SKM-1 treated with dmso at 0.1 percent for 144 hours (cell line): ENCODE data around the gene IRF2BPL.
A peak's percentile ranks its signal among the peaks of the same experiment; 100 is the strongest.

Source experiments
- DNase-seq: peaks from one replicate; lab custom pipeline; 2025; ENCODE audit not compliant: unreplicated experiment; lab: John Stamatoyannopoulos, UW

Gene IRF2BPL

DNA sequence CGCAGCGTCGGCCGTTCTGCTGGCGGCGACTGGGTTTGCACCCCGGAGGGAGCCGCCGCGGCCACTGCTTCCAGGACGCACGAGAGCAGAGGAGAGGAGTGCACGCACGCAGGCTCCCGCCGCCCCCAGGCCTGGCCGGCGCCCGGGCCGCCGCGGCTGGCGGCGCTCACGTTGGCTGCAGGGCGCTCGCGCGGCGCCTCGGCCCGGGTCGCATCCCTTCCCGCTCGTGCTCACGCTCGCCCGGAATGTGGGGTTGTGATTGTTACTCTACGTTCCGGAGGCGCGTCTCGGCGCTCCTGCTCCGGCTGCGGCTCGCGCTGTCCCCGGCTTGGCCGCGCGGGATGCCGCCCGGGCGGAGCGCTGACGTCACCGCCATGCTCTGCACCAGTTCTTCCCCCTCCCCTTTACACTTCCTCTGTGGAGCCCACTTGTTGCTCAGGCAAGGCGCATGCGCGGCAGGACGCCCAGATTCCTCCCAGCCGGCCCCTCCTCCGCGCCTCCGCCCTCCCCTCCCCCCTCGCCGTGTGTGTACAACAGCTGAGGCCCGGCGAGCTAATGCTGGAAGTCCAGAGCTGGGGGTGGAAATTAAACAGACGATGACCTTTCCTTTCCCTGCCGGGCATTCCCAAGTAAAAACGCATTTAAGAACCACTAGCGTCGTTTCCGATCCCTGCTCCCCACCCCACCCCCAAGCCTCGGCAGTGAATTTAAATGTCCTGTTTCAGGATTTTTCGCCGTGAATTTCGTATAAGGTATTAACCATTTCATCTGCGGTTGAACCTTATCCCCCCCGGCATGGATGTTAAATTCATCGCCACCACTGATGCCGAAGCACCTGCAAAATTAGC, at the start of gene IRF2BPL:
Gene IRF2BPL (minus strand): TSS at position 325 of the 848 bp plus-strand sequence. CDS start 916 bp downstream, outside the sequence.
- peak; percentile 86 for DNase-seq

DNA sequence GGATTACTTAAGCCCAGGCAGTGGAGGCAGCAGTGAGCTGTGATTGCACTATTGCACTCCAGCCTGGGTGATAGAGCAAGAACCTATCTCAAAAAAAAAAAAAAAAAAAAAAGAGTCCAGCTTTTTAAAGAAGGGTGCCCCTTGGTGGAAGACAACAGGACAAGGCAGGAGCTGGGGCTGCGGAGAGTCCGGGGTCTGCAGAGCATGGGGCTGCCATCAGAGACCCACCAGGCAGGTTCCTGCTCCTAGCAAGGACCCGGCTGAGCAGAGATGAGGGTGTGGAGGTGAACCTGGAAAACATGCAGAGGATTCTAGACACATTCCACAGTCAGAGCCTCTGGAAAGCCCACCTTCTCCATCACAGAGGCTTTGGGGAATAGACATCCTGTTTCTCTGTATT, 48.5 kb upstream of the IRF2BPL start:
- DNase-seq = no peak

DNA sequence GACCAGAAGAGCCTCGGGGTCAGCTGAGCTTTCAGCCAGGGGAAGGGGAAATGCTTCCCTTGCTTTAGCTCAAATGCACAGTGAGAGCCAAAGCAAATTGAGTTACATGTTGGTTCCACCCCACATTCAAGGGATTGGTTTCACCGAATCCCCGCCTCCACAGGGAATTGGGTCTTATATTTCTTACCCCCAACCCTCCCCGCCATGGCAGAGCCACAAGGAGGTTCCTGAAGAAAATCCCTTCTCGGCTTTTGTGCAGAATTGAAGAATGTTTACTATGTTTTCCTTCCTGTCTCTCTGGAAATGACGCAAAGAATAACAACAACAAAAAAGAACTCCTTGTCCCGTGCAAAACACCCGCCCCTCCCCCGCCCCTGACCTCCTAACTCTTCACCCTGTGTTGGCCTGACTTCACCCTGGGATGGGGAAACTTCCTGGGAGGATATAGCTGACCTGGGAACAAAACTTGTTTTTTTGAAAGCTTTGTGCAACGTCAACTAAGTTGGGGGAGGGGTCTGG, 47.7 kb upstream of the IRF2BPL start:
- no peak for DNase-seq

DNA sequence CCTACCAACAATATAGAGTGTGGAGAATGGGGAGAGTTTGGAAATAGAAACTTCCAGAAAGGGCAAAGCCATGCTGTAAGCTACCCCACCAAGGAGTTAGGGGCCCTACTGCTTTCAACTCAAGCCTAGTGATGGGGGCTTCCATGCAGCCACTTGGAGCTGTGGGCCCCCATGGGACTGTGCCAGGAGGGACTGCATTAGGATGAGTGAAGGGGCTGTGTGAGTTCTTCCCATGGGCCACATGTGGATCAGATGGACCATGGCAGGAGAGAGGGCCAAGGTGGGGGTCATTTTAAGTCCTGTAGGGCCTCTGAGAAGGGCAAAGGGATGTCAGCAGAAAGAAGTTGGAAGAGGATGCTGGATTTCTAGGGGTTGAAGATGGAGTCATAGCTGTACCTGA, 46.5 kb upstream of the IRF2BPL start:
- DNase-seq = no peak

DNA sequence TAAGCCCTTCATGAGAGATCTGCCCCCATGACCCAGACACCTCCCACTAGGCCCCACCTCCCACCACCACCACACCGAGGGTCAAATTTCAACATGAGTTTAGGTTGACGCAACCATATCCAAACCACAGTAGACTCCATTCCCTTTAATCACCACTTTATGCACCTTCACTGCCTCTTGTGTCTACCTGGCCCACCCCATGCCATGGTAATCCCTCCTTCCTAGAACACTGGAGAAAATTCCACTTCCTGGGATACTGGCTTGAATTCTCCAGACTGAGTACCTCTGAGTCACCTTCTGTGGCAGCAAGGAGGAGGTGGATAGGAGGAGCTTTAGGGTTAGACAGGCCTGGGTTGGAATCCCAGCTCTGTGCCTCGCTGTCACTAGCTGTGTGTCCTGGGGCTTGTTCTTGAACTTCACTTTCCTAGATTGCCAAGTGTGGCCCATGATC, 43.5 kb upstream of the IRF2BPL start:
- DNase-seq = no peak

DNA sequence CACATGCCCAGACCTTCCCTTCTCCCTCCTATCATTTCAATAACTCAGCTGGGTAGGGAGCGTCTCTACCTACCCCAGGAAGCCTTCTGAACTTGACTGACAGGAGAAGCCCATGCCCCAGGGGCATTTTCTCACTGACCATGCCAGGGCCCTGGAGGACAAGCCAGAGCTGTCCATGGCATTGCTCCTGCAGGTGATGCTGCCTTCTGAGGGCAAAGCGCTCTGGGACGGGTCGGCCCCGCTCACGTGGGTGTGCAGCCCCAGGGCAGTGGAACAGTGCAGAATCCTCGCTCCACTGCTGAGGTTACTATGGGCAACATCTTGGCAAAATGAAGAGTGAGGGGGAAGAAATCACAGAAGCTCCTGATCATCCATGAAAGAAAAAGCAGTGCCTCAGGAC, 41.0 kb upstream of the IRF2BPL start:
- DNase-seq = no peak

DNA sequence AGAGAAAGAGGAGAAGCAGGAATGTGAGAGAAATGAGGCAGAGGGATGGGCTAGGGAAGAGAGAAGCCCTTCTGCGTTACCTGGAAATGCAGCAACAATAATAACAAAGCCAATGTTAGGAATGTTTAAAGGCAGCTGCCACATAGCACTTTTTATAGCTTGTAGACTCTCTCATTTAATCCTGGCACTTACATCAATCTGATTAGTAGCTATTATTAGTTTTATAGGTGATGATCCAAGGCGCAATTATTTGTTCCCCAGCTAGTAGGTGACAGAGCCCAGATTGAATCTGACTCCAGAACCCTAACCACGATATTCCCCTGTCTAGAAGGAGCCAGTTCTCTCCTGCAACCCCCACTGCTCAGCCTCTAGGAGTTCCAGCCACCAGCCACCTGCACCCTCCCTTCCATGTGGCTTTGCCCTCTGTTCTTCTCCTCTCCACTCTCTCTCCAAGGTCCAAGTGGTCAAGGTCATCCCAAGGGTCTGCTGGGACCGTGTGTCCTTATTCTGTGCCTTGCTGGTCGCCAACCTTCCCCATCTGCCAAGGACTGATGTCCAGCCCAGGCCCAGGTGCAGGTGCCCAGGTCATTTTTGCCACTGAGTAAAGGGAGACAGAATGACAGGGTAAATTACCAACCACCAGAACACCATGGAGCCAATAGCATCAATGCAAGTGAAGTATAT, 40.2 kb upstream of the IRF2BPL start:
- no peak for DNase-seq

DNA sequence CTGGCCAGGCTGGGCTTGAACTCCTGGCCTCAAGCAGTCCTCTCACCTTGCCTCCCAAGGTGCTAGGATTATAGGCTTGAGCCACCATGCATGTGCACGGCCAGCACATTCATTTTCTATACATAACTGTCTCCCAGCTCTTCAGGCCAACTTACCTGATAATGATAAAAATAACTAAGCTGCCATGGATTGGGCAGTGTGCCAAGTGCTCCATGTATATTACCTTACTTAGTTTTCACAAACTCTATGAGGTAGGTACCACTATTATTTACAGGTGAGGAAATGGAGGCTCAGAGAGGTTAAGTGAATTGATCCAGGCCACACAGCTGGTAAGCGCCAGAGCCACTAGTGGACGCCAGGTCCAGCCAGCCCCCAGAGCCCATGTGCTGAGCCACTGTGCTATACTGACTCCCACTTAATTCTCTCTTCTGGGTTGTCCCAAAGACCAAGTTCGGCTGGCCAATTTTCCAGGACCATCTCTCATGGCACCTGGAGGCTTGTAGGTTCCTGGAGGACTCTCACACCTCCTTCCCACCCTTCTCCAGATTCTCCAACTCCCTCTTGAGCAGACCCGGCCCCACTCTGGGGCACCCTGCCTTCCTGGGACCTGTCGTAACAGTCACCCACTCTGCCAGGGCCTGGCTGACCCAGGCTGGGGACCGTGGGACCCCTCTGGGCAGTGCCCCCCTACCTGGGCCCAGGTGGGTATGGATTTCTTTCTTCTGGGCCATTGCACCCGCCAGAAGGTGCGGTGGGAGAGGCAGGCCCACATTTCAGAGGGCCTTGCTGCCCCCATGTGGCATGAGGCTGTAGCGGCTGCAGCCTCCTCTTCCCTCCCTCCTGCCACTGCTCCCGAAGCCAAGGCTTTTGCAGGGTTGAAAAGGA, 39.4 kb upstream of the IRF2BPL start:
- peak; percentile 8 for DNase-seq

DNA sequence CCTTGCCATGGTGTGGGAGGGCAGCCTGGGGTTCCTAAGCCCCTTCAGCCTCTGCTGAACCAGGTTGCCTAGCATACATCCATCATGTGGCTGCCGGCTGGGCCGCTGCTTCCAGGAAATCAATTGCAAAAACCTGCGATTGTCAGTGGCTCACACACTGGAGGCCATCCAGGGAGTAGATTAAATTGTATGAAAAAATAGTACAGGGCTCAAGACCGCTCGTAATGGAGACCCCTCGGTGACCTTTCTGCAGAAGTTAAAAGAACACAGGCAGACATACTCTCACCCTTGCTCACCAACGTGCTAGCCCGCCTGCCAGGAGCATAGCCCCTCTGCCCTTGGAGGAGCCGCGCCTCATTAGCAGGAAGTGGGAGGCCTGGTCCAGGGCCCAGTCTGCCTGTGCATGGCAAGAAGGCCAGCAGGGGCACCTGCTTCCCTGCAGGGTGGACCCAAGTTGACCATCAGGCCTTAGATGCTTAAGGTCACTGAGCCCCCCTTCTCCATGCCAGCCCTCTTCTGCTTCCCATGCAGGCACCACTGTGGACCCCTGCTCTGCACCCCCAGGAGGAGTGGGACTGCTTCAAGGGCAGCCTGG, 38.2 kb upstream of the IRF2BPL start:
- no peak for DNase-seq

DNA sequence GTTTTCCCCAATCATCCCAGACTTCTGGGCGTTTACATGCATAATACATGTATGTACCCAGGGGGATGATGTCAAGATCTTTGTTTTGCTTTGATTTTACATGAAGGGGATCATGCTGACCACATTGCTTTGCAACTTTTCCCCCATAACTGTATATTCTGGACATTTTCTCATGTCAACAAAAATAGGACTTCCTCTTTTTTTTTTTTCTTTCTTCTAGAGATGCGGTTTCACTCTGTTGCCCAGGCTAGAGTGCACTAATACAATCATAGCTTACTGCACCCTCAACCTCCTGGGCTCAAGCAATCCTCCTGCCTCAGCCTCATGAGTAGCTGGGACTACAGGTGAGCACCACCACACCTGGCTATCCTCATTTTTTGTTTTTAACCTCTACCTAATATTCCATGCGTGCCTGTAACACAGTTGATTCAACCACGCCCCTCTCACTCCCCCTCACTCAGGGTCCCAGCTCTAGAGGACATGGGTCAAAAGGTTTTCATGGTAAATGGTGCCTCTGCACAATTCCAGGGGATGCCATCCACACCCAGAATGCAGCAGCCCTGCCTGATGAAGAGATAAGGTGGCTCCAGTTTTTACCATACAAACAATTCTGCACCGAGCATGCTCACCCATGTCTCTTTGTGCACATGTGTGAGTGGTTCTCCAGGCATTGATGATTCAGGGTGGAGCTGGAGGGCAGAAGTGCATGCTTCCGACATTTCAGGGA, 37.5 kb upstream of the IRF2BPL start:
- DNase-seq = peak; percentile 6

DNA sequence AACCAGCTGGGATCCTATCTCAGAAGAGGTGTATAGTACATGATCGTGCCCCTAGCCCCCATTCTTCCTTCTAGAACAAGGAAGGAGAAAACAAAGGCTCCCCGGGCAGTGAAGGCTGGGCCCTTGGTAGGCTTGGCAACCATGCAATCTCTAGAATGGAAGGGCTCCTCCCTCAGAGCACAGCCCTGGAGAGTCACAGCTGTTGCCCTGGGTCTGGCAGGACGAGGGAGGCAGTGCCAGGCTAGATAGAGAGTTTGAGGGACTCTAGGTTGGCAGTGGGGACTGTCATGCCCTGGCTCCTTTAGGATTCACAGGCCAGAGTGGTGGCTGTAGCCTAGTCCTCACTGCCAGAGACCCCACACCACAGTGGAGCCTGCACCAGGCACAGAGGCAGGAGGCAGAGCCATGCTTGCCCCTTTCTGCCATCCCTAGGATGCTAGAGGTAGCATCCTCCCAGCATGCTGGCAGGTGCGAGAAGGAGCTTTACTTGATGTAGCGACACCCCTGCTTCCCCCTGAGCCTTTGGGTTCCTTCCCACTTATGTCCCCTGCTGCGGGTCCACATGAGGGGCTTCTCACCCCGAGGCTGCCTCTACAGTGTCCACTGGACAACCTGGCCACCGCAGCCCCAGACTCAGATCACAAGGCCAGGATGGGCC, 36.1 kb upstream of the IRF2BPL start:
- DNase-seq = no peak

DNA sequence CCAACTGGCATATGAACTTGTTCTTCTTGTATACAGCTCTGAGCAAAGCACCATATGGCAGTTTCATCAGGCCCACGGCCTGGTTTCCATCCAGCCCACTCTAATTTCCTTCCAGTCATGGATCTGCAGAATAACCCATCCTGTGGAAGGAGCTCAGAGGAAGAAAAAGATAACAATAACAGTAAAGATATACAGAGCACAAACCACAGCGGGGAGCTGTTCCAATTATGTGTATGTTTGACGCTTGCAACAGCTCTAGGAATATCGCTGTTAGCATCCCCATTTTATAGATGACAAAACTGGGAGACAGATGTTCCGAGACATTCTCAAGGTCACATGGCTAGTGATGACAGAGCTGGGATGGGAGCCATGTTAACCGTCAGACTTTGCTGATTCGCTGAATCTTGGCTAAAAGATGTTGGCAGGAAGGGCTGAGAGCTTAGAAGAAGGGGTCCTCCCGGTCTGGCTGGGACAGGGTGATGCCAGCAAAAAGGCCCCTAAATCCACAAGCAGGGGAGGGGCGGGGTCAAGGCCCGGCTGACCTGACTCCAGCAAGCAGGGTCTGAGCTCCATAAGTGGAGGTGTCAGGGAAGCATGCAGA, 35.2 kb upstream of the IRF2BPL start:
- no peak for DNase-seq

DNA sequence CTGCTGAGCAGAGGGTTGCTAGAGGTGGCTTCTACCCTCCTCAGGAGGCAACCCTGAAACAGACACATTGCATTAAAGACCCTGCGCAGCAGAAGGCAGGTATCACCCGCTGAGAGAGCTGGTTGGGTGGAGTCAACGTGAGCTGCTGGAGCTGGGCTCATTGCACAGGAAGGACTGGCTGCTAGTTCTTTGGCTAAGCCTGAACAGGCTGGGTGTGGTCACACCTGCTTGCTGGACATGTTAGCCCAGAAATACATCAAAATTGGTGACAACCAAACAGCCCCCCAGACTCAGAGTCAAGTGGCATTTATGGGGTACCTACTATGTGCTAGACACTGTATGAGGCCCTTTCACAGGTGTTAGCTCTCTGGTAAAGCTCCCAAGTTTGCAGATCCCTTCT, 33.8 kb upstream of the IRF2BPL start:
- DNase-seq = no peak

DNA sequence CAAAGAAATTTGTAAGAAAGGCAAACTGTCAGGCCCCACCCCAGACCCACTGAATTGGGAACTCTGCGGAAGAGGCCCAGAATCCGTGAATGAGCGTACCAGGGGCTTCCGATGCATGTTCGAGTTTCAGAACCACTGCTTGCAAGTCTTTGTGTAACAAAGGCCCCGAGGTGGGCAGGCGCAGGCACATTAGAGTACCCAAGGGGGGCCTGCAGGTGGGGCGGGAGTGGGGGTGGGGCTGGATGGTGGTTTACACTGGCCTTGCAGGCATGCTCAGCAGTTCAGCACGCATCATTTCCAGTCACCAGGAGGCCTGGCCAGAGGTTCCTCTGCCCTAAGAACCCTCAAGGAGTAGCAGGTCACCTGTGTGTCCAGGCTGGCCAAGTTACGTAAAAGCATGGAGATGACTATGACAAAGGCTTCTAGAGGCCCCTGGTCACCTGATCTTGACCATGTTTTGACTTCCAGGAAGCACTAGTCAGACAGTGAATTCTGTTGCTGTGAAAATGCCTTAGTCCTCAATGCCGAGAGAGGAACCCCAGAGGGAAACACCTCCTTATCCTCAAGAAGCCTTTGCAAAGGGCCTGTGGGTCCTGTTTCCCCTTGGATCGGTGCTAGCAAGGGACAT, 33.2 kb upstream of the IRF2BPL start:
- DNase-seq = no peak

DNA sequence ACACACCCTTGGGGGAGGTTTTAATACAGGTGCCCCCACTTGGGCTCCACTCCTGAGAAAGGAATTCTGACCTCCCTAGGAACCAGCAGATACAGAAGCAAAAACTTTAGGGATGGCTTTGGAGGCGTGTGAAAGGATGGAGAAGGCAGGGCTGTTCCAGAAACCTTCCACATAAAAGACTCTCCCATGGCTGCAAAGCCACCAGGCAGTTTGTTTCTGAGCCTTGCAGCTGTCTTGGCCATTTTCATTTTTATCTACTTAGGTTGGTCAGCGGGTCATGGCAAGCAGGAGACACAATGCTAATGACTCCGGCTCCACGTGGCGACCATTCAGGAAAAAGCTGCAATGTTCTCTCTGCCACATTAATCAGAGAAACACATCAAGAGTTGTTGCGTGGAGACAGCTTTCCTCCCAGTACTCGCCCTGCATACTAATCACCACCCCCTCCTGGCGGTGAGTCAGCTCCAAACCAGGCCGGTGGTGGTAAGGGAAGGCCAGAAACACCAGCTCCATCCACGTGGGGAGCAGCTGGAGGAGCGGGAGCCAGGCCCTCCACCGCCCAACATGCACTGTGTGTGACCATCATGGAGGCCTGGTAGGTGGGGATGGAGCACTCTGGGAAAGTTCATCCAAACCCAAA, 30.9 kb upstream of the IRF2BPL start:
- DNase-seq = no peak

DNA sequence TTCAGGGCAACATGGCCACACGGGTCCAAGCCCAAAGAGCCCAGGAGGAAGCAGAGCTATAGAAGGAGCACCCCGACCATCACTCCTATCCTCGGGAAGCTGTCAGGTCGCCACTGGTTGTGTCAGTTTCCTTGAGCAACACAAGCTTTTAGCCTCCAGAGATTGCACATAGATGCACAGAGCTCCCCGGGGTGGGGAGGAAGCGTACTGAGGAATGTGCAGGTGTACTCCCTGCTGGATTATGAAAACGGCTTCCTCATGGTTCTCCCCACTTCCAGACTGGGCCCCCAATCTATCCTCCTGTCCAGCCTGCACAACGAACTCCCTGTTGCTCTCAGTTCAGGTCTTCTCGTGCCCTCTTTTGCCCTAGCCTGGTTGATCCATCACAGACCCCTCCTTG, 30.3 kb upstream of the IRF2BPL start:
- no peak for DNase-seq

DNA sequence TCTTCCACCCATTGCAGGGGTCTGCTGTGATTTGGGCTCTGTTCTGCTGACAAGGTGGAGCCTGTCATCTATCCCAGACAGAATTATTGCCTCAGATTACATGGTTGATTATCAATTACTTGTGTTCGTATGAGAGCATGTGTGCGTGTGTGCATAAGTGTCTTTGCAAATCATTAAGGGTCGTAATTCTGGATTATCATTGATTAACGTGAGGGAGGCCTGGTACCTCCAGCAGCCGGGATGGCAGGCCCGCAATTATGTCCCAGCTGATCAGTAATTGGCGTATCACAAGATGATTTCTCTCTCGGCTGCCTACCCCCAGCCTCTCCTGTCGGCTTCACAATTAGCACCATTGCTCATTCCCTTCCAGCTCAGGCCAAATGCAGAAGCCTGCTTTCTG, 29.6 kb upstream of the IRF2BPL start:
- no peak for DNase-seq

DNA sequence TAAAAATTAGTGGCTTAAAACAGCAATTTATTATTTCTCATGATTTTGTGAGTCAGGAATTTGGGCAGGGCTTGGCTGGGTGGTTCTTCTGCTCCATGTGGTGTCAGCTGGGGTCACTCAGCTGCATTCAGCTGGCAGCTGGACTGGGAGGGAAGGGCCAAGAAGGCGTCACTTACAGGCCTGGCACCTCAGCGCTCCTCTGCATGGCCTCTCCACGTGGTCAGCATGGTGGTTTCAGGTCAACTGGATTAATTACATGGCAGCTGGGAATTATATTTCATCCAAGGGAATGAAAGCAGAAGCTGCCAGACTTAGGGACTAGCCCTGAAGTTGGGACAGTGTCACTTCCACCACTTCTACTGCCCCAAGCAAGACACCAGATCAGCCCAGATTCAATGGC, 27.5 kb upstream of the IRF2BPL start:
- DNase-seq = no peak
